GM19438 (cell line): ENCODE results near the gene UBE2U.
A peak's percentile ranks its signal among the peaks of the same experiment; 100 is the strongest.

ENCODE experiments used
- ATAC-seq: cut with Tn5 transposase; IDR thresholded peaks from one replicate; pipeline ENCODE4 v1.9.1; 2021; ENCODE audit warnings: low read depth; ENCODE audit not compliant: unreplicated experiment

The UBE2U gene

GRCh38 chr1:64203420-64203819, at the start of gene UBE2U:
UBE2U (plus strand) TSS chr1:64203623; CDS start chr1:64204051, 428 bp downstream.
- ATAC-seq = no peak

- no peak for ATAC-seq
These were observed 48.1 kb upstream of the UBE2U start for GRCh38 chr1:64155278-64155677.

GRCh38 chr1:64161357-64161941, 42.0 kb upstream of the UBE2U start:
- no peak for ATAC-seq

- ATAC-seq = no peak
These were observed 41.3 kb upstream of the UBE2U start for GRCh38 chr1:64162151-64162550.

- no peak for ATAC-seq
These were observed 40.6 kb upstream of the UBE2U start for GRCh38 chr1:64162804-64163203.

GRCh38 chr1:64163431-64163830, 40.0 kb upstream of the UBE2U start:
- no peak for ATAC-seq

GRCh38 chr1:64163970-64164369, 39.5 kb upstream of the UBE2U start:
- no peak for ATAC-seq

GRCh38 chr1:64166629-64167028, 36.8 kb upstream of the UBE2U start:
- ATAC-seq = no peak

GRCh38 chr1:64167176-64167575, 36.2 kb upstream of the UBE2U start:
- no peak for ATAC-seq

GRCh38 chr1:64171246-64171645, 32.2 kb upstream of the UBE2U start:
- ATAC-seq = no peak

GRCh38 chr1:64171797-64172281, 31.6 kb upstream of the UBE2U start:
- peak; percentile 67 for ATAC-seq

GRCh38 chr1:64172458-64172983, 30.9 kb upstream of the UBE2U start:
- no peak for ATAC-seq

GRCh38 chr1:64173336-64173940, 30.0 kb upstream of the UBE2U start:
- ATAC-seq = no peak

- no peak for ATAC-seq
These were observed 27.8 kb upstream of the UBE2U start for GRCh38 chr1:64175639-64176038.

GRCh38 chr1:64176659-64177058, 26.8 kb upstream of the UBE2U start:
- ATAC-seq = no peak

- ATAC-seq = no peak
These were observed 23.8 kb upstream of the UBE2U start for GRCh38 chr1:64179588-64179987.

- ATAC-seq = no peak
These were observed 21.2 kb upstream of the UBE2U start for GRCh38 chr1:64182207-64182606.

- ATAC-seq = no peak
These were observed 19.9 kb upstream of the UBE2U start for GRCh38 chr1:64183395-64184002.

- no peak for ATAC-seq
These were observed 19.4 kb upstream of the UBE2U start for GRCh38 chr1:64184003-64184440.

GRCh38 chr1:64186138-64186897, 17.1 kb upstream of the UBE2U start:
- ATAC-seq = no peak

- ATAC-seq = no peak
These were observed 16.5 kb upstream of the UBE2U start for GRCh38 chr1:64186898-64187280.
